ENCODE data around the gene PPIF.
"Not testable (repeated sequence)": the region's sequence is repeated elsewhere in the genome, so short reads cannot be mapped to it uniquely, and the experiment has no call there.

The PPIF gene

DNA sequence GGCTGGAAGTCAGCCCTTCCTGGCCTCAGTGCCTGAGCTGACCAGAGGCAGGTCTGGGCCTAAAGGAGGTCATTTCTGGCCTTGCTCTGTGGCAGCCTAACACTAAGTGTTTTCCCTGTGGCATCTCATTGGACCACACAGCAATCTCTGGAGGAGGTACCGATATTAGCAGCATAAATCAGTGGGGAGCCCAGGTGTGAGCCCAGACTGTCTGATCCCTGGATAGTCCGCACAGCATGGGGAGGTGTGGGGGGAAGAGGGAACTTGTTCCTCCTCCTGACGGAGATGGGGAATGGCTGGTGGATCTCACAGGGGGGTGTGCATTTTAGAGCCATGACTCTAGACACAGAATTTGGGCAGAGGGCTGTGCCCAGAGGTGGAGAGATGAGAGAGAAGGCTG lies 11.0 kb upstream of the PPIF start:
- in situ Hi-C loops (cut with HindIII; ENCODE audit: low sequenced_read_pairs) = no loop called here

DNA sequence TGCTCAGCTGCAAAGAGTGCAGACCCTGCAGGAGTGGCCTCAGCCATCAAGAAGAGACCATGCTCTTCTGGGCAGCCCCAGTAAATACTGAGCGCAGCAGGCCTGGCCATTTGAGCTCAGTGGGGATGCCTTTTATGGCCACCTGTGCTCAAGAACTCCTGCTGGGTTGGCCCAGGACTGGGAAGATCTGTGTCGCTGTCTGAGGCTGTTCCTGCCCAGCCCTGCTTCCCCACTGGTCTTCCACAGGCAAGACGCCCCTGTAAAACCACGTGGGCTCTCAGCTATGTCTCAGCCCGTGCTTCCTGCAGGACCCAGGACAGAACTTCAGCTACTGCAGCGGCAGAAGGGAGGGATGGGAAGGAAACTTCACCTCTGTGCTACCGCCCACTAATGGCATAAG lies 10.5 kb upstream of the PPIF start:
- no peak for DNase-seq (ENCODE audit: low read depth)
- in situ Hi-C loops (cut with HindIII; ENCODE audit: low sequenced_read_pairs) = no loop called here
- H3K4me3 ChIP-seq (ENCODE audit: low read depth, low read length) = no peak overlapping the region
- TF ChIP-seq CTCF (IDR thresholded peaks at IDR 0.05; ENCODE audit: low read depth, low read length, missing control alignments) = no peak

More for the DNA sequence above, 11.0 kb upstream of the PPIF start:
- TF ChIP-seq CTCF (IDR thresholded peaks at IDR 0.05; ENCODE audit: low read depth, low read length, missing control alignments) = no peak
- H3K4me3 ChIP-seq (ENCODE audit: low read depth, low read length) = no peak overlapping the region
- DNase-seq (ENCODE audit: low read depth) = no peak

DNA sequence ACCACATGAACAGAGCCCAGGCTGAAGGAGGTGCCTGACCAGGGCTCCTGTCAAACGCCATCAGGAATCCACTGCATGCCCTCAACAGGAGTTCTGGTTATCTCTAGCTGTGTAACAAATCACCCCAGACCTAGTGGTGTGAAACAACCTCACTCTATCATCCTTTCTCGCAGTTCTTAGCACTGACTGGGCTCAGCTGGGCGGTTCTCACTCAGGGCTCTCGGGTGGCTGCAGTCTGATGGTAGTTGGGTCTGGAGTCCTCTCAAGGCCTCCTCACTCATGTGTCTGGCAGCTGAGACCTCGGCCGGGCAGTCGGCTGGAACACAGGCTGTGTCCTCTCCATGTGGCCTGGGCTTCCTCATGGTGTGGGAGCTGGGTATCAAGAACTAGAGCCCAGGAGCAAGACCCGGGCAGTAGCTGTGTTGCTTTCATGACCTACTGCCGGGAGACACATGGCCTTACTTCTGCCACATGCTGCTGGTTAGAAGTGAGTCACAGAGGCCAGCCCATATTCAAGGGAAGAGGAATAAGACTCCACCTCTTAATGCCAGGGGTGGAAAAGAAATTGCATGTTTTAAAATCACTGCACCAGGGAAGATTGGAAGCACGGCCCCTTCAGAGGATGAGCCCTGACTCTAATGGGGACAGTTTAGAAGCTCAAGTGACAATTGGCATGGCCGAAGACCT lies 9.3 kb upstream of the PPIF start:
- in situ Hi-C loops (cut with HindIII; ENCODE audit: low sequenced_read_pairs); DNase-seq (ENCODE audit: low read depth); H3K4me3 ChIP-seq (ENCODE audit: low read depth, low read length): not testable (repeated sequence)

DNA sequence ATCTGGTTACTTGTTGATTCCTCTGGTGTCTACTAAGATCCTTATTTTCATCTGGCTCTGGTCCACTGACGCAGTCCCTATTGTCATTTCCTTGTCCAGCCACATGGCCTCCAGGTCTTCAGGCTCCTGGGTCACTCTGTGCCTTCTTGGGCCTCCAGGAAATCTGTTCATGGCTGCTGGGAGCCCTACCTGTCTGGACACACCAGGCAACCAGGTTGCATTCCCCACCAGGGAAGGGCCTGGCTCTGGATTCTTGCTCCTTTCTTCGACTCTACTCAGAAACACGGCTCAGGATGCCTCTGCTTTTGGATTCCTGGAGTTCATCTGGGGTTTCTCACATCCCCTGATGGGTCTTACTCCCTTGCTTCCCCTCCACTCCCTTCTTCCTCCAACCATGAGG lies 8.0 kb upstream of the PPIF start:
- in situ Hi-C loops (cut with HindIII; ENCODE audit: low sequenced_read_pairs) = no loop called here
- H3K4me3 ChIP-seq (ENCODE audit: low read depth, low read length) = no peak overlapping the region
- no peak for TF ChIP-seq CTCF (IDR thresholded peaks at IDR 0.05; ENCODE audit: low read depth, low read length, missing control alignments)
- no peak for DNase-seq (ENCODE audit: low read depth)

GRCh38 chr10:79340646-79341244 lies 6.5 kb upstream of the PPIF start:
- in situ Hi-C loops (cut with HindIII; ENCODE audit: low sequenced_read_pairs) = loop anchor here (5.0 kb wide), 1 partner anchor 72 kb away; no protein-coding TSS in a partner anchor
- DNase-seq (ENCODE audit: low read depth) = no peak
- no peak overlapping the region for H3K4me3 ChIP-seq (ENCODE audit: low read depth, low read length)
- no peak for TF ChIP-seq CTCF (IDR thresholded peaks at IDR 0.05; ENCODE audit: low read depth, low read length, missing control alignments)

- no peak for DNase-seq (ENCODE audit: low read depth)
- TF ChIP-seq CTCF (IDR thresholded peaks at IDR 0.05; ENCODE audit: low read depth, low read length, missing control alignments) = no peak
- in situ Hi-C loops (cut with HindIII; ENCODE audit: low sequenced_read_pairs) = loop anchor here (5.0 kb wide), 1 partner anchor 70 kb away; no protein-coding TSS in a partner anchor
- no peak overlapping the region for H3K4me3 ChIP-seq (ENCODE audit: low read depth, low read length)
These were observed 4.9 kb upstream of the PPIF start for GRCh38 chr10:79342295-79342761.

Data from astrocyte of the cerebellum (primary cell).